Muscle layer of duodenum (tissue), 2 donors: ENCODE measurements around the gene RSF1.

Source experiments
- H3K27ac ChIP-seq: one replicate; pipeline ENCODE4 v1.7.0; 2013; ENCODE audit warnings: mild to moderate bottlenecking, low read length
- H3K27me3 ChIP-seq: one replicate; pipeline ENCODE4 v1.7.0; 2013; ENCODE audit warnings: low read depth, mild to moderate bottlenecking, control low read depth, low read length
- H3K36me3 ChIP-seq, 2 donors: one replicate each; pipeline ENCODE4 v1.7.0; 2013; ENCODE audit warnings: low read length in 2 of 2, control low read depth in 1 of 2, mild to moderate bottlenecking in 1 of 2; ENCODE audit not compliant: insufficient read depth in 2 of 2, control insufficient read depth in 1 of 2
- H3K4me1 ChIP-seq, 2 donors: one replicate each; pipeline ENCODE4 v1.7.0; 2013; ENCODE audit warnings: low read length in 2 of 2, mild to moderate bottlenecking in 2 of 2, control low read depth in 1 of 2, moderate library complexity in 1 of 2; ENCODE audit not compliant: insufficient read depth in 2 of 2, control insufficient read depth in 1 of 2
- H3K4me3 ChIP-seq, 2 donors: one replicate each; pipeline ENCODE4 v1.7.0; 2013; ENCODE audit warnings: low read length in 2 of 2, low read depth in 1 of 2, mild to moderate bottlenecking in 1 of 2
- H3K9me3 ChIP-seq, 2 donors: one replicate each; pipeline ENCODE4 v1.7.0; 2013; ENCODE audit warnings: low read length in 2 of 2, control low read depth in 1 of 2, mild to moderate bottlenecking in 1 of 2; ENCODE audit not compliant: control insufficient read depth in 1 of 2
- donor health status: healthy.

The RSF1 gene

GRCh38 chr11:77778118-77778517, 42.4 kb downstream of the RSF1 start:
- Histone ChIP-seq H3K27ac (no peak overlapping the region), H3K36me3 (no peaks in the 10 kb centered on the region), H3K9me3 (no peaks in the 10 kb centered on the region), H3K4me1 (no peaks in the 10 kb centered on the region), H3K4me3 (no peak overlapping the region), H3K27me3 (no peaks in the 10 kb centered on the region)

- Histone ChIP-seq H3K4me3 (no peak overlapping the region), H3K4me1 (no peaks in the 10 kb centered on the region), H3K36me3 (no peaks in the 10 kb centered on the region), H3K27ac (no peak overlapping the region), H3K9me3 (no peaks in the 10 kb centered on the region), H3K27me3 (no peaks in the 10 kb centered on the region)
These were observed 44.1 kb downstream of the RSF1 start for GRCh38 chr11:77776455-77776854.

GRCh38 chr11:77775936-77776335, 44.6 kb downstream of the RSF1 start:
- no peaks in the 10 kb centered on the region for H3K27me3 ChIP-seq
- H3K4me1 ChIP-seq = no peaks in the 10 kb centered on the region
- H3K4me3 ChIP-seq = no peak overlapping the region
- no peaks in the 10 kb centered on the region for H3K36me3 ChIP-seq
- H3K27ac ChIP-seq = no peak overlapping the region
- no peaks in the 10 kb centered on the region for H3K9me3 ChIP-seq

- no peak overlapping the region for H3K27ac ChIP-seq
- H3K27me3 ChIP-seq = no peaks in the 10 kb centered on the region
- no peaks in the 10 kb centered on the region for H3K4me1 ChIP-seq
- no peaks in the 10 kb centered on the region for H3K36me3 ChIP-seq
- H3K9me3 ChIP-seq = no peaks in the 10 kb centered on the region
- no peak overlapping the region for H3K4me3 ChIP-seq
These were observed 49.4 kb downstream of the RSF1 start for GRCh38 chr11:77771135-77771534.

- H3K4me3 ChIP-seq = no peak overlapping the region
- no peaks in the 10 kb centered on the region for H3K36me3 ChIP-seq
- H3K27me3 ChIP-seq = no peaks in the 10 kb centered on the region
- peaks cover 0 to 1% of the 10 kb centered on the region in 2 donors for H3K4me1 ChIP-seq
- no peaks in the 10 kb centered on the region for H3K9me3 ChIP-seq
- H3K27ac ChIP-seq = no peak overlapping the region
These were observed 49.9 kb downstream of the RSF1 start for GRCh38 chr11:77770629-77771028.

GRCh38 chr11:77762426-77762825, 58.1 kb downstream of the RSF1 start:
- Histone ChIP-seq H3K27me3 (no peaks in the 10 kb centered on the region), H3K4me1 (peaks cover 0 to 4% of the 10 kb centered on the region in 2 donors), H3K27ac (no peak overlapping the region), H3K9me3 (no peaks in the 10 kb centered on the region), H3K4me3 (no peak overlapping the region), H3K36me3 (peaks cover 14 to 17% of the 10 kb centered on the region in 2 donors)

GRCh38 chr11:77761491-77761890, 59.0 kb downstream of the RSF1 start:
- no peak overlapping the region for H3K27ac ChIP-seq
- peaks cover 14 to 17% of the 10 kb centered on the region in 2 donors for H3K36me3 ChIP-seq
- no peaks in the 10 kb centered on the region for H3K27me3 ChIP-seq
- H3K4me1 ChIP-seq = peaks cover 0 to 4% of the 10 kb centered on the region in 2 donors
- H3K4me3 ChIP-seq = no peak overlapping the region
- H3K9me3 ChIP-seq = no peaks in the 10 kb centered on the region

- no peaks in the 10 kb centered on the region for H3K9me3 ChIP-seq
- no peak overlapping the region for H3K27ac ChIP-seq
- H3K36me3 ChIP-seq = peaks cover 4 to 7% of the 10 kb centered on the region in 2 donors
- H3K4me1 ChIP-seq = no peaks in the 10 kb centered on the region
- no peak overlapping the region for H3K4me3 ChIP-seq
- no peaks in the 10 kb centered on the region for H3K27me3 ChIP-seq
These were observed 62.2 kb downstream of the RSF1 start for GRCh38 chr11:77758331-77758730.

- no peaks in the 10 kb centered on the region for H3K27me3 ChIP-seq
- no peaks in the 10 kb centered on the region for H3K9me3 ChIP-seq
- H3K27ac ChIP-seq = no peak overlapping the region
- no peak overlapping the region for H3K4me3 ChIP-seq
- H3K4me1 ChIP-seq = peaks cover 0 to 4% of the 10 kb centered on the region in 2 donors
- no peaks in the 10 kb centered on the region for H3K36me3 ChIP-seq
These were observed 67.3 kb downstream of the RSF1 start for GRCh38 chr11:77753230-77753629.

- H3K27ac ChIP-seq = no peak overlapping the region
- peaks cover 0 to 11% of the 10 kb centered on the region in 2 donors for H3K4me1 ChIP-seq
- no peaks in the 10 kb centered on the region for H3K9me3 ChIP-seq
- no peaks in the 10 kb centered on the region for H3K36me3 ChIP-seq
- no peak overlapping the region for H3K4me3 ChIP-seq
- H3K27me3 ChIP-seq = no peaks in the 10 kb centered on the region
These were observed 68.0 kb downstream of the RSF1 start for GRCh38 chr11:77752516-77752915.

- H3K4me3 ChIP-seq = no peak overlapping the region
- H3K27me3 ChIP-seq = no peaks in the 10 kb centered on the region
- H3K4me1 ChIP-seq = peaks cover 0 to 16% of the 10 kb centered on the region in 2 donors
- H3K27ac ChIP-seq = no peak overlapping the region
- H3K36me3 ChIP-seq = no peaks in the 10 kb centered on the region
- no peaks in the 10 kb centered on the region for H3K9me3 ChIP-seq
These were observed 69.9 kb downstream of the RSF1 start for GRCh38 chr11:77750394-77751156.

GRCh38 chr11:77749232-77749631, 71.3 kb downstream of the RSF1 start:
- H3K27me3 ChIP-seq = no peaks in the 10 kb centered on the region
- no peak overlapping the region for H3K27ac ChIP-seq
- H3K9me3 ChIP-seq = no peaks in the 10 kb centered on the region
- peaks cover 0 to 16% of the 10 kb centered on the region in 2 donors for H3K4me1 ChIP-seq
- H3K4me3 ChIP-seq = no peak overlapping the region
- H3K36me3 ChIP-seq = no peaks in the 10 kb centered on the region
